Renal cortical epithelial cell (primary cell): Measurements from ENCODE around the gene TGOLN2. TPM values are rescaled to one million over a fixed set of nuclear protein-coding genes. Genes with fewer than 3 reads are reported as not detected.

Source experiments
- total RNA-seq: library from RNA; depleted of rRNA; stranded (reverse); fragments of >200 nt; gene quantifications from 2 replicates; pipeline ENCODE4 v1.2.3, GENCODE V29; 2014

Gene TGOLN2
- total RNA-seq, 1 donor from 2014 or later, result 208 TPM

Other genes starting within 250 kb of the TGOLN2 start
- 0.52 and 1.4 TPM in 2 replicates for gene TCF7L1, start 194.6 kb downstream of the TGOLN2 start, total RNA-seq
- gene RETSAT, start 26.5 kb upstream of the TGOLN2 start, total RNA-seq, result 79.7 and 91.5 TPM in 2 replicates
- 17.5 and 18.6 TPM in 2 replicates for gene ELMOD3, start 26.8 kb upstream of the TGOLN2 start, total RNA-seq
- 295 and 502 TPM in 2 replicates for gene CAPG, start 82.4 kb upstream of the TGOLN2 start, total RNA-seq
- gene SH2D6, start 90.7 kb upstream of the TGOLN2 start, total RNA-seq, result 0.40 TPM in 1 of 2 replicates, not detected in the other
- 54.9 and 292 TPM in 2 replicates for gene MAT2A, start 211.2 kb upstream of the TGOLN2 start, total RNA-seq
- 32.6 and 51.4 TPM in 2 replicates for gene GGCX, start 233.5 kb upstream of the TGOLN2 start, total RNA-seq
- 47.0 and 103 TPM in 2 replicates for gene VAMP8, start 249.6 kb upstream of the TGOLN2 start, total RNA-seq